Activated CD4-positive, alpha-beta T cell treated with anti-CD3 and anti-CD28 coated beads, Interleukin-2, Interleukin-4, amounts not matched to agents 100 ng/mL and 50 ng/mL, durations not matched to agents 16 hours and 8 hours (primary cell): ENCODE data around the gene FIBP.
"Not testable (repeated sequence)": the region's sequence is repeated elsewhere in the genome, so short reads cannot be mapped to it uniquely, and the experiment has no call there.

Experiments
- DNase-seq: peaks from one replicate; pipeline ENCODE4 v3.0.0-alpha.2; 2020; ENCODE audit warnings: low spot score

FIBP gene

DNA sequence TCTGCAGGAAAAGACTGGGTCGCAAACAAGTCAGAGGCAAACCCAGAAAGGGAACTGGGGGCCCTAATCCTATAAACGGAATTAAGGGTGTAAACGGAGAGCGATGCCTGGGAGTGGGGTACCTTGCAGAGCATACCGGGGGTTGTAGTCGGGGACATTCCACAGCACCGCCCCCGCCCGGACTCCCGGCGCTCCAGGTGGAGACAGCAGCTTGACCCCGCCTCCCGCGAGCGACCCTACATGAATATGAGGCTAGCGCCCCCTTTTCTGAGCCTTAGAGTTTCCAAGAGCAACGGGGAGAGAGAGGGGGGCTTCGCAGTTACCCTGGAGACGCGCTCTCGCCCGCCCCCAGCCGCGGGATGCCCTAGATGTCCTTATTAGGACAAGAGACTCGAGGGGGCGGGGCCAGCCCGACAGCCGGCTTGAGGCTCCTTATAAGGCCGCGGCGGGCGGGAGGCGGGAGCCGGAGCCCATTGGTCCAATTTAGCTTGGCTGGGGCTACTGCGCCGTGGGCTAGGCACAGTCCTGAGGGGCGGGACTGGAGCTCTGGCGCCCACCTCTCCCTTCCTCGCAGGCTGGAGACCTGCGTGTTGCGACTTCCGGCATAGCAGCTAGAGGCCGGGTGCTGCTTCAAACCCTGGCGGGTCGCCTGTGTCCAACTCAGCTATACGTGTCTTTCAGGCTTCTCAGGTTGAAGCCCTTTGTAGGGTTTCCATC lies 29.0 kb downstream of the FIBP start:
- peak; percentile 98 for DNase-seq

GRCh38 chr11:65858681-65859087 lies 29.6 kb downstream of the FIBP start:
- no peak for DNase-seq

DNA sequence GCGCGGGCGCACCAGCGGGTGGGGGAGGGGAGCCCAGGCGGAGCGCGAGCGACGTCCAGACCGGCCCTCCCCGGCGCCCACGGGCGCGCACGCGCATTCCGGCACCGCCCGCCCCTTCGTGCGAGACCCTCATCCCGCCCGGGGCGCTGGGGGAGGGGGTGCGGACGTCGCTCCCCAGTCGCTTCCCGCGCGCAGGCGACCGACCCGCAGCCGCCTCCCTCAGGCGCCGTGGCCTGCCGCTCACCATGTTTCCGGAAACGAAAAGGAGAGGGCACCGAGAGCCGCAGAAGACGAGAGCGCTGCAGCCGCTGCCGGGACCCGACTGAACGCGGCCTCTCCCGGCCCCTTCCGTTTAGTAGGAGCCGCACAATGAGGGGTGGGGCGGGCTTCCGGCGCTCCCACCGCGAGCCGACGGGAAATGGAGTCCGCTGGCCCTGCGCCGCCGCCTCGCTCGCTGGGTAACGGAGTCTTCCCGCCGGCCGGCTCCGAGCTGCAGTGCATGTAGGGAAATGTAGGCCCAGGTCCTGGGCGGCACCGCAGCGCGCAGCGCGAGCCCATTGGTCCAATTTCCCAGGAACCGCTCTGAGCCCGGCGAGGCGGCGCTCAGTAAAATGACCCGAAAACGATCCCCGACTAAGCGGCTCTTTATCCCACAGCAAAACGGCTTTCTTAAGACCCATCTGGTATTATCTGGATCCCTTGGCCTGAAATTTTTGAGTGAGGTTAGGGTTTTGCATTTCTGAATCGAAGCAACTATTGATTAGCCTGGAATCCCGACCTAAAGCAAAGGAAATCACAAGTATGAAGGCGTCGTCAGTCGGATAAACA lies 30.2 kb downstream of the FIBP start, which contains the start of gene CFL1:
Gene CFL1 (minus strand): TSS at position 328 of the 828 bp plus-strand sequence. CDS start 81 bp downstream, at position 247.
- peak; percentile 98 for DNase-seq

DNA sequence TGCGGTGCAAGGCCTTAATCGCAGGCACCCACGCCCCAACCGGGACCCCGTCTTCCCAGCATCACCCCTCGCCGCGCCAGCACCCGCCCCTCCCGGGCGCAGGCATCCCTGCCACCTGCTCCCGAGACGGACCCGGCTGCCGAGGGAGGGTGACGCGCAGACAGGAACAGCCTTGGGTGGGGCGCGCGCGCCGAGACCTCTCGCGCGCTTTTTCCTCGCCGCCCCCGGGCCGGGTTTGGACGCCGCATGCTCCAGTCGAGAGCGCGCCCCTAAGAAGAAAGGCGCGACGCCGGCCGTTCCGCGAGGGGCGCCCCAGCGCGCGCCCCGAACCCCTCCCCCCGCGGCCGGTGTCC lies 30.8 kb downstream of the FIBP start:
- DNase-seq, result no peak

DNA sequence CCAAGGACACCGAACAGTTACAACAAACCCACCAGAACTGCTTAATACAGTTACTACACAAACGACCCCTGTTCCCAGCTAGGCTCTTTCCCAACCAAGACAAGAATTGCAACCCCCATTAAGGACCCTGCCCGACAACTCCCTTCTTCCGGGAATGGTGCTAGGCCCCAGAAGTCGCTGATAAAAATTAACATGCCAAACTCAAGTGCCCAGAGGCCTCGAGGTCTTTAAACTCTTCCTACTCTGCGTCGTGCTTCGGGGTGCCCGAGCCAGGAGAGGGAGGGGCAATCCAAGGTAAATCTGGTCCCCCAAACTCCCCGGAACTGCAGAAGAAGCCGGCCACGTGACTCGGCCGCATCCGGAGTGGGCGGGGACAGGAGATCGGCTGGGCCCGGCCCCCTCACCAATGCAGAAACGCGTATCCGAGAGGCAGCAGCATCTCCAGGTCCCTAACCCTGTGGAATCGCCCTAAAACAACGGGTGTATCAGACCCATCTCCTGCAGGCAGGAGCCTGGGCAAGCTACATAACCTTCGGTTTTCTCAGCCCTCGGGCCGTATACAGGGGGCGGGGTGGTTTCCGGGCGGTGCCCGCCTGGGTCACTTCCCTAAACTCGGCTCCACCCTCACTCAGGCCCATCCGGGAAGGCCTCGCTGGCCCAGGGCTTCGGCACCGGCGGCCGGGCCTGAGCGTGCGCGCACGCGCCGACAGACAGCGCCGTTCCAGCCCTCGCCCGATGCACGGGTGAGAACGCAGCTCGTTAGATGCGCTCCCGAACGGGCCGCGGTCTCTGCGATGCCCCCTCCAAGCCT lies 31.4 kb downstream of the FIBP start:
- peak; percentile 82 for DNase-seq

- DNase-seq, result no peak
These were observed 32.3 kb downstream of the FIBP start for GRCh38 chr11:65855927-65856363.

DNA sequence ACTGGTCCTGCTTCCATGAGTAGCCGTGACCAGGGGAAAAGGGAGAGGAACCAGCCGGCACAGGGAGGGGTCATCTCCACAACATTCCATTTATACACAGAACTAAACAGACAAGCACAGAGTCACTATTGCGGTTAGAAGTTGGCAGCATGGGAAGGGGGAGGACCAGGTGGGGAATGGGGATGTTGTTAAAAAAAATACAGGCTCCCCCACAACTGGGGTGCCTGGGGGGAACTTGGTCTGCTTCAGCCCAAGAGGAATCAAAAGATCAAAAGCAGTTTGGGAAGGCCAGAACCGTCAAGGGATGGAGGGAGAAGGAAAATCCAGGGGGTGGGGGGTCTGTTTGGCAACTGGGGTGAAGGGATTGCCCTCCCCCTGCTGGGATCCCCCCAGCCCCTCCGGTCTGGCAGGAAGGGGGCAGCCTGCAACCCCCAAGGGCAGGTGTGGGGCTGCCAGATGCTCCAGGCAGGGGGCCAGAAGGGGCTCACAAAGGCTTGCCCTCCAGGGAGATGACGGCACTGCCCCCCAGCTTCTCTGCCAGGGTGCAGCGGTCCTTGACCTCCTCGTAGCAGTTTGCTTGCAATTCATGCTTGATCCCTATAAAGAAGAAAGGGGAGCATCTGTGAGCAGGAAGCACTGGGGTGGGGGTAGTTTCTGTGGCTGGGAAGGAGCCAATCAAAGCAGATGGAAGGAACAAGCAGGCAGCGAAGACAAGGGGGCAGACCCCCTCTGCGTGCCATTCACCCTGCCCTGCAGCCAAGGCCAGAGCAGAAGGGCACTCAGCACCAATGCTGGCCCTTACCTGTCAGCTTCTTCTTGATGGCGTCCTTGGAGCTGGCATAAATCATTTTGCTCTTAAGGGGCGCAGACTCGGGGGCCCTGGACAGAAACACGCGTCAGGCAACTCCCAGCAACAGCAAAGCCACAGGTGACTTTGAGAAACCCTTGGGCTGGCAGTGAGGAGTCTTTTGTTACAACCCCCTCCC lies 33.1 kb downstream of the FIBP start:
- DNase-seq, result no peak

GRCh38 chr11:65854161-65854592 lies 34.1 kb downstream of the FIBP start:
- no peak for DNase-seq

GRCh38 chr11:65853246-65853979 lies 34.9 kb downstream of the FIBP start:
- no peak for DNase-seq

- DNase-seq, result no peak
These were observed 35.6 kb downstream of the FIBP start for GRCh38 chr11:65852508-65853245.

- no peak for DNase-seq
These were observed 36.3 kb downstream of the FIBP start for GRCh38 chr11:65851811-65852507.

DNA sequence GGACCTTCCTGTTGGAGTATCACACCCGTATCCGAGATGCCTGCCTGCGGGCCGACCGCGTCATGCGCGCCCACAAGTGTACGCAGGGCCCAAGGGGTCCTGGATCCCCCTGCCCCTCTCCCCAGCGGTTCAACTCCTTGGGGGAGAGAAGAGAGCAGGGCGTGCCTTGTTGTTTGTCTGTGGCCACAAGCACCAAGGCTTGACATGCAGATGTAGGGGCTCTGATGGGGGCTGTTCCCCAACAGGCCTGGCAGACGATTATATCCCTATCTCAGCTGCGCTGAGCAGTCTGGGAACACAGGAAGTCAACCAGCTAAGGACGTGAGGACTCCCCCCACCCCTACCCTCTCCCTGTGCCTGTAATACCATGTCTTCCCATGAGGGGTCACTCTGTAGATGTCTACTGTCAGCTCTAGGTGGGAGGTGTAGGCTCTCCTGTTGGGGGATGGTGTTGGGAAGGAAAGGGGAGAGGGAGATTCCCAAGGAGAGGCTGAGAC lies 37.1 kb downstream of the FIBP start:
- no peak for DNase-seq

GRCh38 chr11:65850217-65851082 lies 37.8 kb downstream of the FIBP start:
- DNase-seq, result no peak

GRCh38 chr11:65849771-65850216 lies 38.5 kb downstream of the FIBP start:
- no peak for DNase-seq

GRCh38 chr11:65849366-65849765 lies 38.9 kb downstream of the FIBP start:
- no peak for DNase-seq

DNA sequence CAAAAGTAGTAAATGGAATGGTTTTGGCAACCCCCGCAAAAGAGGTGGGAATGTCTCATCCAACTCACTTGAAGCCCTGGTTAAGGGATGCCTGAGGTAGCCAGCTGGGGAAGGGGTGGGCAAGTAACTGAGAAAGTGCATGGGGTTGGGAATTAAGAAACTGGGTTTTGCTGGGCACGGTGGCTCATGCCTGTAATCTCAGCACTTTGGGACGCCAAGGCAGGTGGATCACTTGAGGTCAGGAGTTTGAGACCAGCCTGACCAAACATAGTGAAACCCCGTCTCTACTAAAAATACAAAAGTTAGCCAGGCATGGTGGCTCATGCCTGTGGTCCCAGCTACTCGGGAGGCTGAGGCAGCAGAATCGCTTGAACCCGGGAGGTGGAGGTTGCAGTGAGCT lies 39.6 kb downstream of the FIBP start:
- DNase-seq, result not testable (repeated sequence)

DNA sequence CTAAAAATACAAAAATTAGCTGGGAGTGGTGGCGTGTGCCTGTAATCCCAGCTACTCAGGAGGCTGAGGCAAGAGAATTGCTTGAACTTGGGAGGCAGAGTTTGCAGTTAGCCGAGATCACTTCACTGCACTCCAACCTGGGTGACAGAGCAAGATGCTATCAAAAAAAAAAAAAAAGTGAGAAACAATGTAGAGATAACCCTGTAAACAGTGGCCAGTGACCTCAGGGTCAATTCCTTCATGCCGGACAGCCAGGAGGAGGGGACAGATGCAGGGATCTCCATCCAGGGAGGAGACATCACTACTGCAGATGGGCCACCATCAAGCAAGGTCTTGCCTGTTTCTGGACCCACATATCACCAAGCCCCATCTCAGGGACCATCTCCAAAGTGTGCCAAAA lies 40.5 kb downstream of the FIBP start:
- no peak for DNase-seq
